HG03342 (cell line): ENCODE measurements around the gene UMODL1.
"Not testable (repeated sequence)": the region's sequence is repeated elsewhere in the genome, so short reads cannot be mapped to it uniquely, and the experiment has no call there.

ENCODE experiments used
- ATAC-seq: cut with Tn5 transposase; IDR thresholded peaks from one replicate; pipeline ENCODE4 v1.9.1; 2021; ENCODE audit warnings: mild to moderate bottlenecking, moderate library complexity; ENCODE audit not compliant: unreplicated experiment

UMODL1 gene

DNA sequence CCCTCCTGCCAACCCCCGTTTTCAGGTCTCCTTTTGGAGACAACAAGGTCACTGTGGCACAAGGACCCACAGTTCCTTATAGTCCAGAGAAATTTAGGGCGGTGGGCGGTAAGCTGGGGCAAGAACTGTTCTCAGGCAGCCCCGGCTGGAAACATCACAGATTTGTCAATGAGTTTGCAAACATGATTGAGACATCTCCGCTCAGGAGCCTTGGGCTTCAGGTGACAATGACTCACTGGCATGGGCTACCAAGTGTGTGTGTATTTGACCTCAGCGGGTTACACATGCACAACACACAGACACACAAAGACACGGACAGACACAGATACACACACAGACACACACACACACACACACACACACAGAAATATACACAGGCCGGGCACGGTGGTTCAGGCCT, 89.6 kb downstream of the UMODL1 start:
- no peak for ATAC-seq

DNA sequence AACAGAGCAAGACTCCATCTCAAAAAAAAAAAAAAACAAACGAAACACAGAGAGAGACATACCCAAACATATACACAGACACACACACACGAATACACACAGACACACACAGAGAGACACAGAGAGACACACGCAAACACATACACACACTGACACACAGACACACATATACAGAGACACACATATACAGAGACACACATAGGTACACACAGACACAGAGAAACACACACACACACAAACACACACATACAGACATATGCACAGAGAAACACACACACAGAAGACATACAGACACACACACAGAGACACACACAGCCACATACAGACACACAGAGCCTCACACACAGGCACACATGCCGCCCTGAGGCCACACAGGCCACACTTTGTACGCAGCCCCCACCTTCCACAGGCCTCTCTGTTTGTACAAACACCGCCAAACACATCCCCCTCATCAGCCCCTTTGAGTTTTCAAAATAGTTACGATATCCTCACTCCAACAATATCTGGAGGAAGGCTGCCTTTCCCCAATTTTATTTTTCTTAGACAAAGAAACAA, 90.4 kb downstream of the UMODL1 start:
- ATAC-seq, result no peak

DNA sequence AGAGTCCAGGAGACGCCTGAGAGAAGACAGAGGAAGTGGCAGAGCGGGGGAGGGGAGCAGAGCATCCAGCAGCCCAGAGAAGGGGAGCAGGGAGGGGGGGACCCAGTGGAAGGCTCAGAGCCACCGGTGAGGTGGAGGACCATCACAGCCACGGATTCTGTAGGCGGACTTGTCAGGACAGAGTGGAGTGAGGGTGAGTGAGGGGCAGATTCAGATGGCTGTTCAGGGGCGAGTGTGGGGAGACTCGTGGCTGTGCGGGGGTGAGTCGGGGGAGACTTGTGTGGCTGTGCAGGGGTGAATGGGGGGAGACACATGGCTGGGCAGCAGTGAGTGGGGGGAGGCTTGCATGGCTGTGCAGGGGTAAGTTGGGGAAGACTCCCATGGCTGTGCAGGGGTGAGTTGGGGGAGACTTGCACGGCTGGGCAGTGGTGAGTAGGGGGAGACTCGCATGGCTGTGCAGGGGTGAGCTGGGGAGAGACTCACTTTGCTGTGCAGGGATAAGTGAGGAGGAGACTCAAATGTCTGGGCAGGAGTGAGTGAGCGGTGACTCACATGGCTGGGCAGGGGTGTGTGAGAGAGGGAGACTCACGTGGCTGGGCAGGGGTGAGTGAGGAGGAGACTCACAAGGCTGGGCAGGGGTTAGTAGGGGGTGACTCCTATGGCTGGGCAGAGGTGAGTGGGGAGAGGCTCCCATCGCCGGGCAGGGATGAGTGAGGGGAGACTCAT, 91.0 kb downstream of the UMODL1 start:
- no peak for ATAC-seq

- ATAC-seq, result no peak
Measured at GRCh38 chr21:42162831-42163510, 91.9 kb downstream of the UMODL1 start.

DNA sequence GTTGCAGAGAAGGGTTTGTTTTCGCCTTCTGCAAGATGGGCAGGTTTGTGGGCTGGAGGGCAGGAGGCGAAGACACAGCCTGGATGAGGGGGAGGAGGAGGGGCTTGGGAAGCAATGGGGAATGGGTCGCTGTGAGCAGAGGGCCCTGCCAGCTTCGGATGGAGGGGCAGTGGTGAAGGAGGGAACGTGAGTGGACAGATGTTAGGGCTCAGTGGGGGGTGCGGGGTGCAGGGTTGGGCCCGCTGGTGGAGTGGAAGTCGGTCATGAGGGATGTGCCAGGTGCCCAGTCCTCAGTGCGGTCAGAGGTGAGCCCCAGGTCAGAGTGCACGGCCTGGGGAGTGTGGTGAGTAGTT, 92.4 kb downstream of the UMODL1 start:
- no peak for ATAC-seq

GRCh38 chr21:42164064-42164789, 93.1 kb downstream of the UMODL1 start:
- no peak for ATAC-seq

- no peak for ATAC-seq
Measured at GRCh38 chr21:42164818-42165217, 93.7 kb downstream of the UMODL1 start.

- ATAC-seq, result no peak
Measured at GRCh38 chr21:42165901-42166300, 94.8 kb downstream of the UMODL1 start.

DNA sequence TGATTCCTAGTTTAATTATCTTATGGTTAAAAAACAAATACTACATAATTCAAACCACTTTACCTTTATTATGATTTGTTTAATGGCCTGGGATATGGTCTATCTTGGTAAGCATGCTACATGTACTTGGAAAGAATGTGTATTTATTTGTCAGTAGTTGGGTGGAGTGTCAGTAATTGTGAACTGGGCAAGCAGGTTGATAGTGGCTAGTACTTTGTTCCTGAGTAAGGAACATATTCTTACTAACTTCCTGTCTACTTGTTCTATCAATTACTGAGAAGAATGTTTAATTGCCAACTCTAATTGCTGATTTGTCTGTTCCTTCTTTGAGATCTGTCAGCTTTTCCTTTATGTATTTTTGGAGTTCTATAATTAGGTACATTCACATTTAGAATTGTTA, 98.6 kb downstream of the UMODL1 start:
- ATAC-seq, result no peak

- no peak for ATAC-seq
Measured at GRCh38 chr21:42171091-42172053, 100.3 kb downstream of the UMODL1 start.

- no peak for ATAC-seq
Measured at GRCh38 chr21:42172596-42173483, 101.7 kb downstream of the UMODL1 start.

- no peak for ATAC-seq
Measured at GRCh38 chr21:42174173-42174572, 103.1 kb downstream of the UMODL1 start.

DNA sequence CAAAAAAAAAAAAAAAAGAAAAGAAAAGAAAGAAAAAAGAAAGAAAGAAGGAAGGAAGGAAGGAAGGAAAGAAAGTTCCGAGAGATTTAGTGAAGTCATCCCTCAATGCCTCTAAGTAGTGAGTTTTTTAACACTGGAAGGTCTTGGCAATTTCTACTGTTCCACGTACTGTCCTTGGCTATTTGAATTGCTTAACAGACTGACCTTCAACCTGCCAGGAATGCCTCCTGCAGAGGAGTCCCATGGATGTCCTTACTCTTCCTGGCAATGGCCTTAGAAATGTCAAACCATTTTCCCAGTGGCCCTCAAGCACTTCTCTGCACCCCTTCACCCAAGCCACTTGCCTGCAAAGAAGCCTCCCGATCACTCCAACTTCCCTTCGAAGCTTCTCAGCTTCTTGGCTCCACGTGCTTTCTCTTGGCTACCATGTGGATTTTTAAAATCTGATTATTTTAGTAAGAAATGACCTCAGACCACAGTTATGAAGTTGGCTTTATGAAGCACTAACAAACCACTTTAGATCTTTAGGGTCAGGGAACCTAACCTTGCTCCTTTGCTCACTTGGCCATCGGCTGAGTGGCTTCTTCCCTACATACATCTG, 104.1 kb downstream of the UMODL1 start:
- no peak for ATAC-seq

DNA sequence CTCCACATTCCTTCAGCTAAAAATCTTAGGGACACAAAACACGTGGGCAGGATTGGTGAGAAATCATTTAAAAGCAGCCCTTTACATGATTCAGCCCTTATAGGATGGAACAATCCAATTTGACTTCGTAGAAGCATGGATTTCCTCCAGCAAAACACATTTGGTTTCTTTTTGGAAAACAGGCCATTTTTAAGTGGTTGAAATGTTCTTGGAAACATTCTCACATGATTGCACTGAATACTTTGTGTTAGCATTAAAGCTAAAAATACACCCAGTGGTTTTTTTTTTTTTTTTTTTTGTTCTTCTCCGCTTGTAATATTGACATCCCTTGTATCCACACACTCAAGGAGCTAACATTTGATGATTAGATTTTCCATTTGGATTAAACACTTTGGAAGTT, 105.7 kb downstream of the UMODL1 start:
- ATAC-seq, result no peak

GRCh38 chr21:42179316-42179715, 108.2 kb downstream of the UMODL1 start:
- no peak for ATAC-seq

DNA sequence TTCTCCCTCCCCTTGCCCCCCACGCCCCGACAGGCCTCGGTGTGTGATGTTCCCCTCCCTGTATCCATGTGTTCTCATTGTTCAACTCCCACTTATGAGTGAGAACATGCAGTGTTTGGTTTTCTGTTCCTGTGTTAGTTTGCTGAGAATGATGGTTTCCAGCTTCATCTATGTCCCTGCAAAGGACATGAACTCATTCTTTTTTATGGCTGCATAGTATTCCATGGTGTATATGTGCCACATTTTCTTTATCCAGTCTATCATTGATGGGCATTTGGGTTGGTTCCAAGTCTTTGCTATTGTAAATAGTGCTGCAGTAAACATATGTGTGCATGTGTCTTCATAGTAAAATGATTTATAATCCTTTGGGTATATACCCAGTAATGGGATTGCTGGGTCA, 108.9 kb downstream of the UMODL1 start:
- ATAC-seq, result not testable (repeated sequence)

DNA sequence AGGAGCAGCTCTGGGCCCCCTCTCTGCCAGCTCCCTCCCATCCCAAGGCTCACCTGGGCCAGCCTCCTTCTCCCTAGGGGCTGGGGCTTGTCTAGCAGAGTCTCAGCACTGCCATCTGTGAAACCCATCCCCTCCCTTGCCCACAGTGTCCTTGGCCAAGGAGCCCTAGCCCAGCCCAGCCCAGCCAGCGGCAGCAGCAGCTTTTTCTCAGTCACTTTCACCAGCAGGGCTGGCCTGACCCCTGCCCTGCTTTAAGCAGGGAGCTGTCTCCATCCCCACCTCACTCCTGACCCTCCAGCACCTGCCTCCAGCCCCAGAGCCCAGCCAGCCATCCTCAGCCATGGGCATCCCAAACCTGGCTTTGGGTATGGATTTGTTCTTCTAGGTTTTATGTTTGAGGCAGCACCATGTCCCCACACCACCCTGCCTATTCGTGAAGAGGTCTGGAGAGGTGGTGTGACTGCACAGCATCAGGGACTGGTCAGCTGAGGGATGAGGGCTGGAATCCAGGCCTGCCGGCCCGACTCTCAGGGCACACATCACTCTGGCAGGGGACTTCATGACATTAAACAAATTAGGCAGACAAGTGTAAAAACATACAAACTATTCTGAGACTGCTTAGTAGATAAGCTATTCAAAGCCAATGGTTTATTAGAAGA, 111.7 kb downstream of the UMODL1 start:
- no peak for ATAC-seq

GRCh38 chr21:42183374-42184266, 112.5 kb downstream of the UMODL1 start:
- ATAC-seq, result no peak
